K562 (cell line): ENCODE results near the gene GPR183. TPM values are rescaled to one million over a fixed set of nuclear protein-coding genes. Genes with fewer than 3 reads are reported as not detected.

Experiments
- BMI1 ChIP-seq: fragments of 150-350 bp; IDR thresholded peaks from 2 replicates; pipeline ENCODE4 v1.6.1; 2014; ENCODE audit warnings: low read length
- FOXK1 ChIP-seq: sonication (generic); formaldehyde crosslinking; IDR thresholded peaks from 2 replicates; pipeline ENCODE4 v1.8.0; 2022; ENCODE audit warnings: missing genetic modification reagents, mild to moderate bottlenecking, borderline replicate concordance
- GTF2F1 ChIP-seq: IDR thresholded peaks from 2 replicates; pipeline ENCODE4 v1.6.1; 2011; ENCODE audit warnings: low read depth, low read length, improper control_type of control experiment
- KLF16 ChIP-seq: IDR thresholded peaks from 2 replicates; pipeline ENCODE4 v1.6.1; 2016; ENCODE audit warnings: antibody characterized with exemption
- TFAM ChIP-seq: fragments of 250-450 bp; sonication (Bioruptor Pico); conservative IDR thresholded peaks from 2 replicates; pipeline ENCODE4 v1.5.0; 2021; ENCODE audit warnings: mild to moderate bottlenecking, moderate library complexity
- polyA plus RNA-seq, 8 experiments: library from polyadenylated mRNA; depleted of rRNA in 4 of 8; stranded (reverse) in 5 of 8; unstranded in 3 of 8; fragments of >200 nt; fragmentation: Nextera tagmentation in 2 of 8; fragmentation: Illumina TruSeq in 1 of 8; extraction: Ambion mirVana in 2 of 8; extraction: Trizol in 1 of 8; gene quantifications; 2 replicates each; pipeline versions ENCODE4 v1.2.1 to v1.2.3, GENCODE V29; 2011 to 2014; ENCODE audit warnings: inconsistent platforms in 1 of 8, missing spikeins in 1 of 8
- total RNA-seq, 7 experiments: library from RNA; depleted of rRNA in 6 of 7; stranded (reverse); fragments of >200 nt in 6 of 7; fragmentation: Illumina TruSeq in 2 of 7; extraction: Trizol in 2 of 7; gene quantifications; 2 replicates each; pipeline versions ENCODE4 v1.2.1 to v1.2.3, GENCODE V29; 2011 to 2021; ENCODE audit warnings: low replicate concordance in 1 of 7
- TF ChIP-seq, protein P1 (sequence below): conservative IDR thresholded peaks from 2 replicates; pipeline ENCODE4 v1.6.1; 2011; ENCODE audit warnings: low read depth, mild to moderate bottlenecking, low read length; ENCODE audit not compliant: control insufficient read depth
- TF ChIP-seq, protein P2 (sequence below): IDR thresholded peaks from 3 replicates; pipeline ENCODE4 v1.6.1; 2011; ENCODE audit warnings: borderline replicate concordance, mild to moderate bottlenecking, moderate library complexity; ENCODE audit not compliant: insufficient read length; ENCODE audit errors: extremely low read depth
- TF ChIP-seq, protein P3 (sequence below): fragments of 250-450 bp; sonication (Bioruptor Pico); IDR thresholded peaks from 2 replicates; pipeline ENCODE4 v1.8.0; 2022; ENCODE audit warnings: moderate library complexity, mild to moderate bottlenecking, inconsistent platforms

GPR183 gene
- total and polyA plus RNA-seq, 9 of the 15 experiments (the other 6 are each of a cell fraction or from before 2014, with no cell fraction given), result 1.3 to 10.2 (median 3.7) TPM

DNA sequence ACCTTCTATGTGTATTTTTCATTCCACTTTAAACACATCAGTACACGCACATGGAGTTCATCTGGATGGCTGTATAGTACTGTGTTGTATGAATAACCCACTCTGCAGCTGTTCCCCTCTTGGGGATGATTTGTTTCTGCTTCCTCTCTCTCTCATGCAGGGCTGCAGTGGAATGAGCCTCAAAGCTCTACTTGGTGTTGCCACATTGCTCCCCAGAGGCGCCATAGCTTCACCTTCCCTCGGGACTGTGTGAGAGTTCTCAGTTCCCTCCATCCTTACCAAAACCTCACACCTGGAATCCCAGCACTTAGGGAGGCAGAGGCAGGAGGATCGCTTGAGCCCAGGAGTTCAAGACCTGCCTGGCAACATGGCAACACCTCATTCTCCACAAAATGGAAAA lies 28.4 kb upstream of the GPR183 start (continued):
- TF ChIP-seq TFAM (CRISPR knock-in tag) (no peak), BMI1 (no peak), KLF16 (no peak), FOXK1 (CRISPR knock-in tag) (no peak), GTF2F1 (no peak)
- TF ChIP-seq, protein P1, sequence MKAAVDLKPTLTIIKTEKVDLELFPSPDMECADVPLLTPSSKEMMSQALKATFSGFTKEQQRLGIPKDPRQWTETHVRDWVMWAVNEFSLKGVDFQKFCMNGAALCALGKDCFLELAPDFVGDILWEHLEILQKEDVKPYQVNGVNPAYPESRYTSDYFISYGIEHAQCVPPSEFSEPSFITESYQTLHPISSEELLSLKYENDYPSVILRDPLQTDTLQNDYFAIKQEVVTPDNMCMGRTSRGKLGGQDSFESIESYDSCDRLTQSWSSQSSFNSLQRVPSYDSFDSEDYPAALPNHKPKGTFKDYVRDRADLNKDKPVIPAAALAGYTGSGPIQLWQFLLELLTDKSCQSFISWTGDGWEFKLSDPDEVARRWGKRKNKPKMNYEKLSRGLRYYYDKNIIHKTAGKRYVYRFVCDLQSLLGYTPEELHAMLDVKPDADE, result no peak
- TF ChIP-seq, protein P2, sequence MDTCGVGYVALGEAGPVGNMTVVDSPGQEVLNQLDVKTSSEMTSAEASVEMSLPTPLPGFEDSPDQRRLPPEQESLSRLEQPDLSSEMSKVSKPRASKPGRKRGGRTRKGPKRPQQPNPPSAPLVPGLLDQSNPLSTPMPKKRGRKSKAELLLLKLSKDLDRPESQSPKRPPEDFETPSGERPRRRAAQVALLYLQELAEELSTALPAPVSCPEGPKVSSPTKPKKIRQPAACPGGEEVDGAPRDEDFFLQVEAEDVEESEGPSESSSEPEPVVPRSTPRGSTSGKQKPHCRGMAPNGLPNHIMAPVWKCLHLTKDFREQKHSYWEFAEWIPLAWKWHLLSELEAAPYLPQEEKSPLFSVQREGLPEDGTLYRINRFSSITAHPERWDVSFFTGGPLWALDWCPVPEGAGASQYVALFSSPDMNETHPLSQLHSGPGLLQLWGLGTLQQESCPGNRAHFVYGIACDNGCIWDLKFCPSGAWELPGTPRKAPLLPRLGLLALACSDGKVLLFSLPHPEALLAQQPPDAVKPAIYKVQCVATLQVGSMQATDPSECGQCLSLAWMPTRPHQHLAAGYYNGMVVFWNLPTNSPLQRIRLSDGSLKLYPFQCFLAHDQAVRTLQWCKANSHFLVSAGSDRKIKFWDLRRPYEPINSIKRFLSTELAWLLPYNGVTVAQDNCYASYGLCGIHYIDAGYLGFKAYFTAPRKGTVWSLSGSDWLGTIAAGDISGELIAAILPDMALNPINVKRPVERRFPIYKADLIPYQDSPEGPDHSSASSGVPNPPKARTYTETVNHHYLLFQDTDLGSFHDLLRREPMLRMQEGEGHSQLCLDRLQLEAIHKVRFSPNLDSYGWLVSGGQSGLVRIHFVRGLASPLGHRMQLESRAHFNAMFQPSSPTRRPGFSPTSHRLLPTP, result no peak
- TF ChIP-seq, protein P3, sequence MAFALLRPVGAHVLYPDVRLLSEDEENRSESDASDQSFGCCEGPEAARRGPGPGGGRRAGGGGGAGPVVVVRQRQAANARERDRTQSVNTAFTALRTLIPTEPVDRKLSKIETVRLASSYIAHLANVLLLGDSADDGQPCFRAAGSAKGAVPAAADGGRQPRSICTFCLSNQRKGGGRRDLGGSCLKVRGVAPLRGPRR (CRISPR knock-in tag), result no peak
- TF ChIP-seq, all 486 proteins: peak for 0
